H9 (cell line): Measurements from ENCODE around the gene C19orf44. TPM values are rescaled to one million over a fixed set of nuclear protein-coding genes. Genes with fewer than 3 reads are reported as not detected.

Experiments
- DNase-seq: peaks from one replicate; pipeline ENCODE4 v3.0.0-alpha.2; 2017
- H2AFZ ChIP-seq: one replicate; pipeline ENCODE4 v1.6.1; 2013; ENCODE audit warnings: mild to moderate bottlenecking, low read length, control low read depth, moderate library complexity
- H2AK5ac ChIP-seq: 2 replicates; pipeline ENCODE4 v1.6.1; 2013; ENCODE audit warnings: low read length, control low read depth, mixed read lengths; ENCODE audit not compliant: insufficient read length
- H2BK120ac ChIP-seq: one replicate; pipeline ENCODE4 v1.6.1; 2013; ENCODE audit warnings: low read depth, mild to moderate bottlenecking, low read length, control low read depth, inconsistent platforms; ENCODE audit not compliant: poor library complexity, severe bottlenecking
- H2BK12ac ChIP-seq: 2 replicates; pipeline ENCODE4 v1.6.1; 2013; ENCODE audit warnings: low read length, control low read depth, mixed read lengths, low read depth; ENCODE audit not compliant: insufficient read length
- H2BK15ac ChIP-seq: 2 replicates; pipeline ENCODE4 v1.6.1; 2013; ENCODE audit warnings: low read depth, low read length, control low read depth
- H2BK20ac ChIP-seq: one replicate; pipeline ENCODE4 v1.6.1; 2013; ENCODE audit warnings: low read depth, mild to moderate bottlenecking, low read length, control low read depth, inconsistent platforms; ENCODE audit not compliant: poor library complexity, severe bottlenecking
- H2BK5ac ChIP-seq: 2 replicates; pipeline ENCODE4 v1.6.1; 2013; ENCODE audit warnings: low read length, control low read depth, mixed read lengths; ENCODE audit not compliant: insufficient read length
- H3K14ac ChIP-seq: 2 replicates; pipeline ENCODE4 v1.6.1; 2013; ENCODE audit warnings: low read length, control low read depth; ENCODE audit not compliant: insufficient read depth
- H3K18ac ChIP-seq: 2 replicates; pipeline ENCODE4 v1.6.1; 2013; ENCODE audit warnings: low read depth, mild to moderate bottlenecking, mixed read lengths, low read length, control low read depth; ENCODE audit not compliant: insufficient read length
- H3K23ac ChIP-seq: 2 replicates; pipeline ENCODE4 v1.6.1; 2013; ENCODE audit warnings: low read length, control low read depth, mixed read lengths, low read depth; ENCODE audit not compliant: insufficient read length
- H3K23me2 ChIP-seq: 2 replicates; pipeline ENCODE4 v1.6.1; 2013; ENCODE audit warnings: low read depth, mild to moderate bottlenecking, mixed read lengths, low read length, control low read depth; ENCODE audit not compliant: insufficient read length, poor library complexity, severe bottlenecking
- H3K27ac ChIP-seq: 2 replicates; pipeline ENCODE4 v1.5.1; 2013; ENCODE audit warnings: low read length, control low read depth, mixed read lengths, low read depth; ENCODE audit not compliant: insufficient read length
- H3K27me3 ChIP-seq: 2 replicates; pipeline ENCODE4 v1.6.1; 2013; ENCODE audit warnings: low read length, control low read depth, inconsistent platforms; ENCODE audit not compliant: insufficient read depth
- H3K4ac ChIP-seq: 2 replicates; pipeline ENCODE4 v1.6.1; 2013; ENCODE audit warnings: low read depth, mild to moderate bottlenecking, control low read depth, inconsistent platforms, low read length, moderate library complexity
- H3K4me1 ChIP-seq: 2 replicates; pipeline ENCODE4 v1.6.1; 2013; ENCODE audit warnings: low read length, control low read depth, inconsistent platforms; ENCODE audit not compliant: insufficient read depth
- H3K4me2 ChIP-seq: 2 replicates; pipeline ENCODE4 v1.6.1; 2013; ENCODE audit warnings: low read length, control low read depth, mixed read lengths; ENCODE audit not compliant: insufficient read length, insufficient read depth
- H3K56ac ChIP-seq: 2 replicates; pipeline ENCODE4 v1.6.1; 2013; ENCODE audit warnings: low read depth, mild to moderate bottlenecking, mixed read lengths, low read length, control low read depth; ENCODE audit not compliant: insufficient read length
- H3K79me1 ChIP-seq: 2 replicates; pipeline ENCODE4 v1.6.1; 2013; ENCODE audit warnings: low read depth, mild to moderate bottlenecking, moderate library complexity, low read length, control low read depth, inconsistent platforms; ENCODE audit not compliant: insufficient read depth, poor library complexity, severe bottlenecking
- H3K79me2 ChIP-seq: 2 replicates; pipeline ENCODE4 v1.6.1; 2013; ENCODE audit warnings: low read length, control low read depth, inconsistent platforms; ENCODE audit not compliant: insufficient read depth
- H3K9ac ChIP-seq: 2 replicates; pipeline ENCODE4 v1.6.1; 2013; ENCODE audit warnings: low read length, control low read depth, mixed read lengths; ENCODE audit not compliant: insufficient read length; ENCODE audit errors: extremely low read depth
- H3K9me3 ChIP-seq: one replicate; pipeline ENCODE4 v1.6.1; 2013; ENCODE audit warnings: low read depth, low read length, inconsistent platforms; ENCODE audit not compliant: control insufficient read depth
- H3T11ph ChIP-seq: one replicate; pipeline ENCODE4 v1.6.1; 2013; ENCODE audit warnings: mild to moderate bottlenecking, low read length, control low read depth, inconsistent platforms
- H4K20me1 ChIP-seq: one replicate; pipeline ENCODE4 v1.6.1; 2013; ENCODE audit not compliant: control insufficient read depth, insufficient read length, insufficient read depth
- H4K5ac ChIP-seq: 2 replicates; pipeline ENCODE4 v1.6.1; 2013; ENCODE audit warnings: low read depth, mild to moderate bottlenecking, mixed read lengths, low read length, control low read depth; ENCODE audit not compliant: insufficient read length
- H4K8ac ChIP-seq: replicated peaks from 2 replicates; pipeline ENCODE4 v1.6.1; 2013; ENCODE audit warnings: low read length, control low read depth, mixed read lengths, low read depth; ENCODE audit not compliant: insufficient read length
- H4K91ac ChIP-seq: 2 replicates; pipeline ENCODE4 v1.6.1; 2013; ENCODE audit warnings: low read depth, mild to moderate bottlenecking, moderate library complexity, mixed read lengths, low read length, control low read depth; ENCODE audit not compliant: insufficient read length
- H3K27ac Mint-ChIP-seq, 3 experiments: 2 replicates in 2 of 3; 3 replicates in 1 of 3; pipeline ENCODE4 v1.8.0; 2020 to 2021; ENCODE audit warnings: mixed read lengths in 3 of 3, mild to moderate bottlenecking in 1 of 3, moderate library complexity in 1 of 3
- H3K27me3 Mint-ChIP-seq: 2 replicates; pipeline ENCODE4 v1.8.0; 2021; ENCODE audit warnings: low read depth, mild to moderate bottlenecking, moderate library complexity, mixed read lengths
- H3K36me3 Mint-ChIP-seq, 3 experiments: 2 replicates in 2 of 3; 3 replicates in 1 of 3; pipeline ENCODE4 v1.8.0; 2020 to 2021; ENCODE audit warnings: low read depth in 3 of 3, mixed read lengths in 3 of 3; ENCODE audit not compliant: insufficient read depth in 1 of 3
- H3K4me1 Mint-ChIP-seq, 2 experiments: 2 replicates each; pipeline ENCODE4 v1.8.0; 2020; ENCODE audit warnings: mixed read lengths in 2 of 2
- H3K4me3 Mint-ChIP-seq, 2 experiments: 2 replicates in 1 of 2; 3 replicates in 1 of 2; pipeline ENCODE4 v1.8.0; 2020 to 2021; ENCODE audit warnings: mild to moderate bottlenecking in 2 of 2, mixed read lengths in 2 of 2, moderate library complexity in 1 of 2
- H3K9me3 Mint-ChIP-seq, 2 experiments: 2 replicates in 1 of 2; 3 replicates in 1 of 2; pipeline ENCODE4 v1.8.0; 2020; ENCODE audit warnings: mild to moderate bottlenecking in 2 of 2, mixed read lengths in 2 of 2, moderate library complexity in 1 of 2
- WGBS: extraction: QIAGEN DNeasy Blood & Tissue Kit; methylation state at CpG from one replicate; pipeline ENCODE4 v1.1.7; 2013; ENCODE audit warnings: missing lambda C conversion rate, low lambda C conversion rate, mixed read lengths; ENCODE audit not compliant: insufficient read length; ENCODE audit errors: extremely low coverage; 5-methylcytosine and 5-hydroxymethylcytosine counted together
- total RNA-seq: library from RNA; stranded (reverse); gene quantifications from 2 replicates; pipeline ENCODE4 v1.2.1, GENCODE V29; 2021
- TF ChIP-seq, protein P1 (sequence below): fragments of 200-600 bp; sonication (generic); conservative IDR thresholded peaks from 3 replicates; pipeline ENCODE4 v1.8.0; 2021; ENCODE audit warnings: antibody characterized with exemption, mild to moderate bottlenecking

C19orf44 gene
- total RNA-seq, 1 experiment from 2014 or later, result 6.4 TPM

DNA sequence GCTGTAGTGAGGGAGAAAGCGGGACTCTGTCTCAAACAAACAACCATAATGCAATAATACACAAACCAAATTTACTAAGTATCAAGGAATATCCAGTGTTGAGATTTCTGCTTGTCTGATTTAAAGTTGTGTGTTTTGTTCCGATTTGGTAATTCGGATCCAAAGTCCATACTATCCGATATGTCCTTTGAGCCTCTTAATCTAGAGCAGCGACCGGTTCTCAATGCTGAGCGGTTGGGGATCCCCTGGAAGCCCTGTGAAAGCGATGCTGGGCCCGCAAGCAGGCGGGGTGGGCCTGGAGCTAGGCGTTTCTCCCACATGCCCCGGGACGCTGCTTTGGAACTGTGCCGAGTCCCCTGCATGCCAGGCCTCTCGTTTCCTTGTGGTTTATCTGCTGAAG, 20.2 kb downstream of the C19orf44 start:
- no peak overlapping the region for H3K14ac ChIP-seq
- H2BK5ac ChIP-seq, result no peak overlapping the region
- no peak overlapping the region for H3K23ac ChIP-seq
- no peak overlapping the region for H3K9ac ChIP-seq
- DNase-seq, result no peak
- no peak overlapping the region for H2BK12ac ChIP-seq
- H2BK120ac ChIP-seq, result no peak overlapping the region
- H3K27me3 ChIP-seq, result no peaks in the 10 kb centered on the region
- no peaks in the 10 kb centered on the region for H3K27me3 Mint-ChIP-seq
- H3T11ph ChIP-seq, result no peak overlapping the region
- H4K91ac ChIP-seq, result no peak overlapping the region
- no peak overlapping the region for H4K5ac ChIP-seq
- H2BK15ac ChIP-seq, result no peak overlapping the region
- no peaks in the 10 kb centered on the region for H3K79me1 ChIP-seq
- H3K4me2 ChIP-seq, result no peak overlapping the region
- no peak overlapping the region for H3K56ac ChIP-seq
- no peaks in the 10 kb centered on the region for H3K4me1 Mint-ChIP-seq
- no peak overlapping the region for H3K4me3 Mint-ChIP-seq
- WGBS, result no CpG with 5 or more reads among the region's 15 CpGs
- H3K79me2 ChIP-seq, result no peaks in the 10 kb centered on the region
- no peak overlapping the region for H3K27ac Mint-ChIP-seq
- no peak overlapping the region for H2BK20ac ChIP-seq
- H2AFZ ChIP-seq, result no peak overlapping the region
- no peaks in the 10 kb centered on the region for H3K23me2 ChIP-seq
- H4K8ac ChIP-seq, result no peak overlapping the region
- H2AK5ac ChIP-seq, result no peak overlapping the region
- H3K27ac ChIP-seq, result no peak overlapping the region
- H3K18ac ChIP-seq, result no peak overlapping the region
- H3K9me3 ChIP-seq, result no peaks in the 10 kb centered on the region
- H3K4ac ChIP-seq, result no peak overlapping the region
- H4K20me1 ChIP-seq, result peaks cover 3% of the 10 kb centered on the region
- H3K9me3 Mint-ChIP-seq, result no peaks in the 10 kb centered on the region
- TF ChIP-seq, protein P1, sequence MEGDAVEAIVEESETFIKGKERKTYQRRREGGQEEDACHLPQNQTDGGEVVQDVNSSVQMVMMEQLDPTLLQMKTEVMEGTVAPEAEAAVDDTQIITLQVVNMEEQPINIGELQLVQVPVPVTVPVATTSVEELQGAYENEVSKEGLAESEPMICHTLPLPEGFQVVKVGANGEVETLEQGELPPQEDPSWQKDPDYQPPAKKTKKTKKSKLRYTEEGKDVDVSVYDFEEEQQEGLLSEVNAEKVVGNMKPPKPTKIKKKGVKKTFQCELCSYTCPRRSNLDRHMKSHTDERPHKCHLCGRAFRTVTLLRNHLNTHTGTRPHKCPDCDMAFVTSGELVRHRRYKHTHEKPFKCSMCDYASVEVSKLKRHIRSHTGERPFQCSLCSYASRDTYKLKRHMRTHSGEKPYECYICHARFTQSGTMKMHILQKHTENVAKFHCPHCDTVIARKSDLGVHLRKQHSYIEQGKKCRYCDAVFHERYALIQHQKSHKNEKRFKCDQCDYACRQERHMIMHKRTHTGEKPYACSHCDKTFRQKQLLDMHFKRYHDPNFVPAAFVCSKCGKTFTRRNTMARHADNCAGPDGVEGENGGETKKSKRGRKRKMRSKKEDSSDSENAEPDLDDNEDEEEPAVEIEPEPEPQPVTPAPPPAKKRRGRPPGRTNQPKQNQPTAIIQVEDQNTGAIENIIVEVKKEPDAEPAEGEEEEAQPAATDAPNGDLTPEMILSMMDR, result no peak
- no peaks in the 10 kb centered on the region for H3K4me1 ChIP-seq
- H3K36me3 Mint-ChIP-seq, result peaks cover 32 to 62% (median 55%) of the 10 kb centered on the region in 3 experiments; a peak in 6 of 7 replicates
